GM12878 (cell line): ENCODE measurements around the gene KIF18A. TPM values are rescaled to one million over a fixed set of nuclear protein-coding genes. Genes with fewer than 3 reads are reported as not detected.
A peak's percentile ranks its signal among the peaks of the same experiment; 100 is the strongest.

Experiments used
- ATAC-seq: fragments of 200-7000 bp; cut with Tn5 transposase; 3 replicates; pipeline ENCODE4 v1.9.1; 2020; ENCODE audit warnings: mild to moderate bottlenecking, moderate library complexity
- BruUV-seq: library from RNA; stranded (reverse); fragments of 400-500 nt; replicated peaks from 2 replicates; lab custom pipeline; 2021; lab: Mats Ljungman, UMichigan
- CTCF ChIA-PET: fragments of 300-600 bp; sonication (Branson Sonifier 250); formaldehyde crosslinking; extraction: SDS; loops from one replicate; lab custom pipeline; 2021; ENCODE audit warnings: inconsistent platforms; lab: Yijun Ruan, JAX
- POLR2A ChIA-PET: fragments of 350-600 bp; formaldehyde crosslinking; extraction: SDS; loops from one replicate; lab custom pipeline; 2021; ENCODE audit warnings: inconsistent platforms; lab: Charles Lee
- RAD21 ChIA-PET: fragments of 300-600 bp; sonication (Branson Sonifier 250); formaldehyde crosslinking; loops from one replicate; lab custom pipeline; 2023; ENCODE audit warnings: antibody characterized with exemption; ENCODE audit not compliant: unreplicated experiment; lab: Charles Lee
- SMC1A ChIA-PET: fragments of 300-600 bp; sonication (Branson Sonifier 250); formaldehyde crosslinking; loops from one replicate; lab custom pipeline; 2023; ENCODE audit not compliant: unreplicated experiment, uncharacterized antibody; lab: Charles Lee
- DNase-seq: peaks from one replicate; pipeline ENCODE4 v3.0.0-alpha.2; 2011; ENCODE audit warnings: low read depth, low spot score
- FAIRE-seq: peaks from 3 replicates; lab custom pipeline; 2011; peaks lifted over from hg19 to GRCh38; lab: Jason Lieb, UNC
- H2AFZ ChIP-seq: 2 replicates; pipeline ENCODE4 v1.6.0; 2011; ENCODE audit warnings: low read depth, low read length, control low read depth; ENCODE audit not compliant: control insufficient read depth
- H3K27ac ChIP-seq: 2 replicates; pipeline ENCODE4 v1.5.1; 2011; ENCODE audit warnings: control low read depth; ENCODE audit not compliant: control insufficient read depth, insufficient read depth
- H3K27me3 ChIP-seq, 2 experiments: replicated peaks in 1 of 2; 2 replicates each; pipeline versions ENCODE4 v1.6.0 to v1.6.1; 2011; ENCODE audit warnings: low read length in 1 of 2; ENCODE audit not compliant: control insufficient read depth in 2 of 2, insufficient read depth in 2 of 2
- H3K36me3 ChIP-seq, 2 experiments: 2 replicates each; pipeline ENCODE4 v1.5.1; 2011; ENCODE audit warnings: low read length in 1 of 2; ENCODE audit not compliant: control insufficient read depth in 2 of 2, insufficient read depth in 2 of 2
- H3K4me1 ChIP-seq: 2 replicates; pipeline ENCODE4 v1.6.1; 2011; ENCODE audit warnings: mild to moderate bottlenecking, low read length, moderate library complexity, mixed read lengths; ENCODE audit not compliant: control insufficient read depth, insufficient read depth
- H3K4me2 ChIP-seq: 2 replicates; pipeline ENCODE4 v1.6.0; 2011; ENCODE audit warnings: control low read depth; ENCODE audit not compliant: control insufficient read depth, insufficient read depth
- H3K4me3 ChIP-seq: fragments of 200-600 bp; sonication (generic); 2 replicates; pipeline ENCODE4 v1.5.1; 2016
- H3K79me2 ChIP-seq: 2 replicates; pipeline ENCODE4 v1.6.0; 2011; ENCODE audit warnings: low read length; ENCODE audit not compliant: control insufficient read depth, insufficient read depth
- H3K9ac ChIP-seq: 2 replicates; pipeline ENCODE4 v1.8.0; 2011; ENCODE audit warnings: low read length, control low read depth, mixed read lengths; ENCODE audit not compliant: control insufficient read depth, insufficient read depth
- H3K9me3 ChIP-seq: replicated peaks from 3 replicates; pipeline ENCODE4 v1.5.1; 2011; ENCODE audit warnings: mild to moderate bottlenecking, low read length; ENCODE audit not compliant: control insufficient read depth, insufficient read depth
- H4K20me1 ChIP-seq: 2 replicates; pipeline ENCODE4 v1.6.0; 2011; ENCODE audit not compliant: control insufficient read depth, insufficient read depth
- CHD2 ChIP-seq: IDR thresholded peaks from 2 replicates; pipeline ENCODE4 v1.6.1; 2011; ENCODE audit warnings: low read depth, low read length, improper control_type of control experiment, borderline replicate concordance
- NR2F1 ChIP-seq: fragments of 450-650 bp; conservative IDR thresholded peaks from 2 replicates; pipeline ENCODE4 v1.6.1; 2017; ENCODE audit warnings: mild to moderate bottlenecking
- PML ChIP-seq: IDR thresholded peaks from 2 replicates; pipeline ENCODE4 v1.6.1; 2012; ENCODE audit warnings: low read length, inconsistent platforms
- SP1 ChIP-seq: IDR thresholded peaks from one replicate; pipeline ENCODE4 v1.6.1; 2011; ENCODE audit warnings: low read depth, low read length
- WRNIP1 ChIP-seq: IDR thresholded peaks from 2 replicates; pipeline ENCODE4 v1.6.1; 2011; ENCODE audit warnings: low read depth, low read length, improper control_type of control experiment, borderline replicate concordance
- WGBS: methylation state at CpG from one replicate; pipeline ENCODE4 v1.1.6; 2016; ENCODE audit warnings: low lambda C conversion rate; ENCODE audit not compliant: insufficient replicate concordance, insufficient coverage; ENCODE audit errors: missing lambda C conversion rate; 5-methylcytosine and 5-hydroxymethylcytosine counted together
- in situ Hi-C: fragments of 300-500 bp; cut with MboI; formaldehyde crosslinking; loops from 9 replicates; pipeline ENCODE4 v1.14.3; 2018; ENCODE audit warnings: mixed read lengths
- intact Hi-C: fragments of 100-400 bp; cut with micrococcal nuclease; formaldehyde crosslinking; loops from one replicate; pipeline ENCODE4 v1.14.2; 2022; ENCODE audit not compliant: unreplicated experiment
- polyA plus RNA-seq, 11 experiments: library from polyadenylated mRNA; depleted of rRNA in 4 of 11; unstranded in 6 of 11; stranded (reverse) in 5 of 11; fragments of >200 nt; fragmentation: Nextera tagmentation in 4 of 11; fragmentation: Illumina TruSeq in 1 of 11; extraction: Ambion mirVana in 4 of 11; extraction: Trizol in 1 of 11; gene quantifications; 1 replicate in 1 of 11; 2 replicates in 10 of 11; pipeline versions ENCODE4 v1.2.1 to v1.2.3, GENCODE V29; 2011 to 2016; ENCODE audit warnings: inconsistent platforms in 2 of 11, missing spikeins in 2 of 11, low read depth in 1 of 11
- total RNA-seq, 4 experiments: library from RNA; depleted of rRNA in 3 of 4; stranded (reverse); fragments of >200 nt in 3 of 4; fragmentation: Illumina TruSeq in 1 of 4; extraction: Trizol in 1 of 4; gene quantifications; 2 replicates each; pipeline versions ENCODE4 v1.2.1 to v1.2.3, GENCODE V29; 2013 to 2021
- TF ChIP-seq, protein P1 (sequence below): fragments of 450-650 bp; formaldehyde crosslinking; IDR thresholded peaks from 2 replicates; pipeline ENCODE4 v1.4.0; 2022; ENCODE audit warnings: mild to moderate bottlenecking, moderate library complexity
- TF ChIP-seq, protein P2 (sequence below), 3 experiments: IDR thresholded peaks in 2 of 3; conservative IDR thresholded peaks in 1 of 3; 2 replicates each; pipeline ENCODE4 v1.5.1; 2011; ENCODE audit warnings: low read depth in 3 of 3, low read length in 3 of 3, mild to moderate bottlenecking in 3 of 3, control low read depth in 2 of 3, moderate library complexity in 2 of 3, inconsistent platforms in 1 of 3, mixed read lengths in 1 of 3; ENCODE audit not compliant: control insufficient read depth in 2 of 3, insufficient read depth in 1 of 3; ENCODE audit errors: extremely low read depth in 1 of 3
- TF ChIP-seq, protein P3 (sequence below): fragments of 450-650 bp; IDR thresholded peaks from 2 replicates; pipeline ENCODE4 v1.6.1; 2018; ENCODE audit warnings: borderline replicate concordance, mild to moderate bottlenecking; ENCODE audit not compliant: partially characterized antibody
- TF ChIP-seq, protein P4 (sequence below): IDR thresholded peaks from 2 replicates; pipeline ENCODE4 v1.6.1; 2011; ENCODE audit warnings: mild to moderate bottlenecking, low read depth, low read length, moderate library complexity; ENCODE audit not compliant: insufficient replicate concordance
- TF ChIP-seq, protein P5 (sequence below): fragments of 150-350 bp; IDR thresholded peaks from 2 replicates; pipeline ENCODE4 v1.6.1; 2016; ENCODE audit warnings: low read depth, low read length

Gene KIF18A
- total and polyA plus RNA-seq, 10 of the 15 experiments (the other 5 are each of a cell fraction or from before 2014, with no cell fraction given), result 11.2 to 31.5 (median 20.4) TPM

DNA sequence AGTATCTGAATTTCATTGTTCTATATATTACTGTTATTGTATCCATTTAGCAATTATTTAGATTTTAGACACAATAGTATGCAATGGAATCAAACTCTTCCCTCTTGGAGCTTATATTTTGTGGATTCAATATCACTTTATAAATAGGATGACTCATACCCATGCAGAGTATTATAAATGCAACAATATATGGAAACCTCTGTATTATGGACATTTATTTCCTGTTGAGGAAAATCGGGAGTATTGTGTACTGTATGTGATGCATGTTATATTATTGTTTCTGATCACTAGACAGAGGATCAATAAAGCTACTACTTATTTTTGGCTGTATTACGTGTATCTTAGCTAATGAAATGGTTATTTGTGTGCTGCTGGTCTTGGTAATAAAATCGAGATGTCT lies 1.0 kb upstream of the KIF18A start:
- 15% methylated on average over 3 of the region's 3 CpGs for WGBS
- no peaks in the 10 kb centered on the region for H3K27me3 ChIP-seq
- CTCF ChIA-PET, result interaction anchor here (1.8 to 4.5 kb wide), 2 partner anchors 12 to 410 kb away, joined by 4 to 15 read pairs; no protein-coding TSS in a partner anchor
- H3K79me2 ChIP-seq, result peaks cover 76% of the 10 kb centered on the region
- peak overlapping the region; percentile 88 for H3K4me2 ChIP-seq
- H3K9me3 ChIP-seq, result no peaks in the 10 kb centered on the region
- no peak overlapping the region for H2AFZ ChIP-seq
- SMC1A ChIA-PET, result interaction anchor here (1.0 to 2.3 kb wide), 4 partner anchors 20 to 420 kb away, joined by 3 to 10 read pairs (median 4); no protein-coding TSS in a partner anchor
- H3K4me1 ChIP-seq, result peaks cover 6% of the 10 kb centered on the region
- in situ Hi-C loops, result no loop called here
- no peaks in the 10 kb centered on the region for H4K20me1 ChIP-seq
- BruUV-seq, result no TSS peak
- peak overlapping the region; percentile 78 for H3K4me3 ChIP-seq
- no peak overlapping the region; the same call in 1 of the 2 replicates for H3K27ac ChIP-seq
- RAD21 ChIA-PET, result interaction anchor here (1.0 to 3.7 kb wide), 2 partner anchors 10 to 270 kb away, joined by 4 to 12 read pairs; no protein-coding TSS in a partner anchor
- POLR2A ChIA-PET, result interaction anchor here (0.6 to 1.8 kb wide), 3 partner anchors 10 to 55 kb away, joined by 3 to 9 read pairs (median 3); no protein-coding TSS in a partner anchor
- H3K36me3 ChIP-seq, result no peaks in the 10 kb centered on the region
- FAIRE-seq (no peak), ATAC-seq (no peak), DNase-seq (no peak)
- H3K9ac ChIP-seq, result peak overlapping the region; percentile 86
- intact Hi-C loops, result loop anchor here (1.0 to 10.0 kb wide), 4 partner anchors 192 to 1226 kb away; no protein-coding TSS in a partner anchor
- TF ChIP-seq NR2F1, result no peak
- TF ChIP-seq, protein P1, sequence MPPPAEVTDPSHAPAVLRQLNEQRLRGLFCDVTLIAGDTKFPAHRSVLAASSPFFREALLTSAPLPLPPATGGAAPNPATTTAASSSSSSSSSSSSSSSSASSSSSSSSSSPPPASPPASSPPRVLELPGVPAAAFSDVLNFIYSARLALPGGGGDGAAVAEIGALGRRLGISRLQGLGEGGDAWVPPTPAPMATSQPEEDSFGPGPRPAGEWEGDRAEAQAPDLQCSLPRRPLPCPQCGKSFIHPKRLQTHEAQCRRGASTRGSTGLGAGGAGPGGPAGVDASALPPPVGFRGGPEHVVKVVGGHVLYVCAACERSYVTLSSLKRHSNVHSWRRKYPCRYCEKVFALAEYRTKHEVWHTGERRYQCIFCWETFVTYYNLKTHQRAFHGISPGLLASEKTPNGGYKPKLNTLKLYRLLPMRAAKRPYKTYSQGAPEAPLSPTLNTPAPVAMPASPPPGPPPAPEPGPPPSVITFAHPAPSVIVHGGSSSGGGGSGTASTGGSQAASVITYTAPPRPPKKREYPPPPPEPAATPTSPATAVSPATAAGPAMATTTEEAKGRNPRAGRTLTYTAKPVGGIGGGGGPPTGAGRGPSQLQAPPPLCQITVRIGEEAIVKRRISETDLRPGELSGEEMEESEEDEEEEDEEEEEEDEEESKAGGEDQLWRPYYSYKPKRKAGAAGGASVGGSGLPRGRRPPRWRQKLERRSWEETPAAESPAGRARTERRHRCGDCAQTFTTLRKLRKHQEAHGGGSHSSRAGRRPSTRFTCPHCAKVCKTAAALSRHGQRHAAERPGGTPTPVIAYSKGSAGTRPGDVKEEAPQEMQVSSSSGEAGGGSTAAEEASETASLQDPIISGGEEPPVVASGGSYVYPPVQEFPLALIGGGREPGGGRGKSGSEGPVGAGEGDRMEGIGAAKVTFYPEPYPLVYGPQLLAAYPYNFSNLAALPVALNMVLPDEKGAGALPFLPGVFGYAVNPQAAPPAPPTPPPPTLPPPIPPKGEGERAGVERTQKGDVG, result no peak
- TF ChIP-seq, protein P2, sequence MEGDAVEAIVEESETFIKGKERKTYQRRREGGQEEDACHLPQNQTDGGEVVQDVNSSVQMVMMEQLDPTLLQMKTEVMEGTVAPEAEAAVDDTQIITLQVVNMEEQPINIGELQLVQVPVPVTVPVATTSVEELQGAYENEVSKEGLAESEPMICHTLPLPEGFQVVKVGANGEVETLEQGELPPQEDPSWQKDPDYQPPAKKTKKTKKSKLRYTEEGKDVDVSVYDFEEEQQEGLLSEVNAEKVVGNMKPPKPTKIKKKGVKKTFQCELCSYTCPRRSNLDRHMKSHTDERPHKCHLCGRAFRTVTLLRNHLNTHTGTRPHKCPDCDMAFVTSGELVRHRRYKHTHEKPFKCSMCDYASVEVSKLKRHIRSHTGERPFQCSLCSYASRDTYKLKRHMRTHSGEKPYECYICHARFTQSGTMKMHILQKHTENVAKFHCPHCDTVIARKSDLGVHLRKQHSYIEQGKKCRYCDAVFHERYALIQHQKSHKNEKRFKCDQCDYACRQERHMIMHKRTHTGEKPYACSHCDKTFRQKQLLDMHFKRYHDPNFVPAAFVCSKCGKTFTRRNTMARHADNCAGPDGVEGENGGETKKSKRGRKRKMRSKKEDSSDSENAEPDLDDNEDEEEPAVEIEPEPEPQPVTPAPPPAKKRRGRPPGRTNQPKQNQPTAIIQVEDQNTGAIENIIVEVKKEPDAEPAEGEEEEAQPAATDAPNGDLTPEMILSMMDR (IDR thresholded peaks at IDR 0.05 in 2 of 3, conservative IDR thresholded peaks at IDR 0.05 in 1 of 3; ENCODE audit: control insufficient read depth in 2 of 3, extremely low read depth in 1 of 3, insufficient read depth in 1 of 3, low read depth in 3 of 3, low read length in 3 of 3), result no peak
- TF ChIP-seq, protein P3, sequence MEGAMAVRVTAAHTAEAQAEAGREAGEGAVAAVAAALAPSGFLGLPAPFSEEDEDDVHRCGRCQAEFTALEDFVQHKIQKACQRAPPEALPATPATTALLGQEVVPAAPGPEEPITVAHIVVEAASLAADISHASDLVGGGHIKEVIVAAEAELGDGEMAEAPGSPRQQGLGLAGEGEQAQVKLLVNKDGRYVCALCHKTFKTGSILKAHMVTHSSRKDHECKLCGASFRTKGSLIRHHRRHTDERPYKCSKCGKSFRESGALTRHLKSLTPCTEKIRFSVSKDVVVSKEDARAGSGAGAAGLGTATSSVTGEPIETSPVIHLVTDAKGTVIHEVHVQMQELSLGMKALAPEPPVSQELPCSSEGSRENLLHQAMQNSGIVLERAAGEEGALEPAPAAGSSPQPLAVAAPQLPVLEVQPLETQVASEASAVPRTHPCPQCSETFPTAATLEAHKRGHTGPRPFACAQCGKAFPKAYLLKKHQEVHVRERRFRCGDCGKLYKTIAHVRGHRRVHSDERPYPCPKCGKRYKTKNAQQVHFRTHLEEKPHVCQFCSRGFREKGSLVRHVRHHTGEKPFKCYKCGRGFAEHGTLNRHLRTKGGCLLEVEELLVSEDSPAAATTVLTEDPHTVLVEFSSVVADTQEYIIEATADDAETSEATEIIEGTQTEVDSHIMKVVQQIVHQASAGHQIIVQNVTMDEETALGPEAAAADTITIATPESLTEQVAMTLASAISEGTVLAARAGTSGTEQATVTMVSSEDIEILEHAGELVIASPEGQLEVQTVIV, result no peak
- TF ChIP-seq CHD2, result no peak
- TF ChIP-seq, protein P4, sequence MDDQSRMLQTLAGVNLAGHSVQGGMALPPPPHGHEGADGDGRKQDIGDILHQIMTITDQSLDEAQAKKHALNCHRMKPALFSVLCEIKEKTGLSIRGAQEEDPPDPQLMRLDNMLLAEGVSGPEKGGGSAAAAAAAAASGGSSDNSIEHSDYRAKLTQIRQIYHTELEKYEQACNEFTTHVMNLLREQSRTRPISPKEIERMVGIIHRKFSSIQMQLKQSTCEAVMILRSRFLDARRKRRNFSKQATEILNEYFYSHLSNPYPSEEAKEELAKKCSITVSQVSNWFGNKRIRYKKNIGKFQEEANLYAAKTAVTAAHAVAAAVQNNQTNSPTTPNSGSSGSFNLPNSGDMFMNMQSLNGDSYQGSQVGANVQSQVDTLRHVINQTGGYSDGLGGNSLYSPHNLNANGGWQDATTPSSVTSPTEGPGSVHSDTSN, result no peak
- TF ChIP-seq, protein P5, sequence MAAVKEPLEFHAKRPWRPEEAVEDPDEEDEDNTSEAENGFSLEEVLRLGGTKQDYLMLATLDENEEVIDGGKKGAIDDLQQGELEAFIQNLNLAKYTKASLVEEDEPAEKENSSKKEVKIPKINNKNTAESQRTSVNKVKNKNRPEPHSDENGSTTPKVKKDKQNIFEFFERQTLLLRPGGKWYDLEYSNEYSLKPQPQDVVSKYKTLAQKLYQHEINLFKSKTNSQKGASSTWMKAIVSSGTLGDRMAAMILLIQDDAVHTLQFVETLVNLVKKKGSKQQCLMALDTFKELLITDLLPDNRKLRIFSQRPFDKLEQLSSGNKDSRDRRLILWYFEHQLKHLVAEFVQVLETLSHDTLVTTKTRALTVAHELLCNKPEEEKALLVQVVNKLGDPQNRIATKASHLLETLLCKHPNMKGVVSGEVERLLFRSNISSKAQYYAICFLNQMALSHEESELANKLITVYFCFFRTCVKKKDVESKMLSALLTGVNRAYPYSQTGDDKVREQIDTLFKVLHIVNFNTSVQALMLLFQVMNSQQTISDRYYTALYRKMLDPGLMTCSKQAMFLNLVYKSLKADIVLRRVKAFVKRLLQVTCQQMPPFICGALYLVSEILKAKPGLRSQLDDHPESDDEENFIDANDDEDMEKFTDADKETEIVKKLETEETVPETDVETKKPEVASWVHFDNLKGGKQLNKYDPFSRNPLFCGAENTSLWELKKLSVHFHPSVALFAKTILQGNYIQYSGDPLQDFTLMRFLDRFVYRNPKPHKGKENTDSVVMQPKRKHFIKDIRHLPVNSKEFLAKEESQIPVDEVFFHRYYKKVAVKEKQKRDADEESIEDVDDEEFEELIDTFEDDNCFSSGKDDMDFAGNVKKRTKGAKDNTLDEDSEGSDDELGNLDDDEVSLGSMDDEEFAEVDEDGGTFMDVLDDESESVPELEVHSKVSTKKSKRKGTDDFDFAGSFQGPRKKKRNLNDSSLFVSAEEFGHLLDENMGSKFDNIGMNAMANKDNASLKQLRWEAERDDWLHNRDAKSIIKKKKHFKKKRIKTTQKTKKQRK, result no peak
- no peak for TF ChIP-seq SP1
- TF ChIP-seq WRNIP1, result no peak
- TF ChIP-seq PML, result no peak
